ENCODE data around the gene BBS4. TPM values are rescaled to one million over a fixed set of nuclear protein-coding genes. Genes with fewer than 3 reads are reported as not detected.
A peak's percentile ranks its signal among the peaks of the same experiment; 100 is the strongest.
"Not testable (repeated sequence)": the region's sequence is repeated elsewhere in the genome, so short reads cannot be mapped to it uniquely, and the experiment has no call there.

Gene BBS4, protein sequence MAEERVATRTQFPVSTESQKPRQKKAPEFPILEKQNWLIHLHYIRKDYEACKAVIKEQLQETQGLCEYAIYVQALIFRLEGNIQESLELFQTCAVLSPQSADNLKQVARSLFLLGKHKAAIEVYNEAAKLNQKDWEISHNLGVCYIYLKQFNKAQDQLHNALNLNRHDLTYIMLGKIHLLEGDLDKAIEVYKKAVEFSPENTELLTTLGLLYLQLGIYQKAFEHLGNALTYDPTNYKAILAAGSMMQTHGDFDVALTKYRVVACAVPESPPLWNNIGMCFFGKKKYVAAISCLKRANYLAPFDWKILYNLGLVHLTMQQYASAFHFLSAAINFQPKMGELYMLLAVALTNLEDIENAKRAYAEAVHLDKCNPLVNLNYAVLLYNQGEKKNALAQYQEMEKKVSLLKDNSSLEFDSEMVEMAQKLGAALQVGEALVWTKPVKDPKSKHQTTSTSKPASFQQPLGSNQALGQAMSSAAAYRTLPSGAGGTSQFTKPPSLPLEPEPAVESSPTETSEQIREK
- 15.7 TPM for total RNA-seq
- 20.7 TPM for polyA plus RNA-seq
- long read RNA-seq, donor 1: 0 reads
- long read RNA-seq, donor 2: 0 reads
- long read RNA-seq, donor 3, partial matches to known transcripts: 0 of 3 reads
- long read RNA-seq, donor 3, other reads (novel, unspliced or antisense): 0 of 3 reads
- long read RNA-seq, donor 4, partial matches to known transcripts: 0 of 1 reads
- long read RNA-seq, donor 4, other reads (novel, unspliced or antisense): 0 of 1 reads
- long read RNA-seq, donor 5, partial matches to known transcripts: 159 of 164 reads
- long read RNA-seq, donor 5, other reads (novel, unspliced or antisense): 0 of 164 reads
- long read RNA-seq, donor 6, partial matches to known transcripts: 6 of 10 reads
- long read RNA-seq, donor 6, other reads (novel, unspliced or antisense): 0 of 10 reads
- long read RNA-seq, donor 7, partial matches to known transcripts: 0 of 4 reads
- long read RNA-seq, donor 7, other reads (novel, unspliced or antisense): 0 of 4 reads
- long read RNA-seq, donor 8, partial matches to known transcripts: 0 of 2 reads
- long read RNA-seq, donor 8, other reads (novel, unspliced or antisense): 0 of 2 reads
- long read RNA-seq, donor 9, partial matches to known transcripts: 0 of 5 reads
- long read RNA-seq, donor 9, other reads (novel, unspliced or antisense): 0 of 5 reads
- long read RNA-seq, donor 10: 0 reads

DNA sequence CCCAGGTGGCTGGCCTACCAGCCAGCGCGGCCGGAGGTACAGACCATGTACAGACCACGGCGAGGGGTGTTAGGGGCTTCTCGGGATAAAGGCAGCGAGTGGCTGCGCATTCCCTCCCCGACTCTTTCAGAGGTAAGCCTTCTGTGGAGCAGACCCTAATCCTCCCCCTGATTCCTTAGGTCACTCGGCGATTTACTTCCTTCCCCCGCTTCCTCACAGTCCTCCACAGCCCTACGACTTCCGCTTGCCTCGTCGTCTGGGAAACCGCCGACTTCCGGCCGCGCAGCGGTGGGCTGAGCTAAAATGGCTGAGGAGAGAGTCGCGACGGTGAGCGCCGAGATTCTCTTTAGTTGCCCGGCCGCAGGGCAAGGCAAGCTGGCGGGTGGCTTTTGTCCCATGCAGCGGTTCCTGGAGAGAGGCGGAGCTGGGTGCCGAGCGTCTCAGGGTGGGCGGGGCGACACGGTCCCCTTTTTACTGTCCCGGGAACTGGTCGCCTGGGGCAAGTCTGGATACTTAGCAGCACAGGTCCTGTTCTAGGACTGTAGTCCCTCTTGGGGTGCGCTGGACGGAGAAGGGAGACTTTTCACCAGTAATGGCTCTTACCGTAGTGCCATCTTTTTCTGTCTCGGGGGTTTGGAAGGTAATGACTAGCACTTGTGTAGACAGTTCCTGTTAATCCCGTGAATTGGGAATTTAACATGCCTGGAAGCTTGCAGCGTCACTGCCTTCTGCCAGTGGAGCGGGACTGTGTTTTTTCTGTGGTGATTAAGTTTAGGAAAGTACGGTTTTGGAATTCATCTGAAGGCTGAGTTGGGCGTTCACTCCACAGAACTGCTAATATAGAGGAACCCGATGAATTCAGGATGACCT is at the start of gene BBS4, which contains the start of gene HIGD2B:
BBS4 (plus strand) TSS at position 283 of the 870 bp plus-strand sequence; CDS start at position 304, 21 bp downstream.
HIGD2B (minus strand) TSS at position 258 of the 870 bp plus-strand sequence. CDS start 9,808 bp downstream, outside the sequence.
- Histone ChIP-seq H3K36me3 (ENCODE audit: control insufficient read depth in 2 of 2, insufficient read depth in 2 of 2, low read length in 1 of 2) (no peaks in the 10 kb centered on the region), H3K9me3 (ENCODE audit: control insufficient read depth in 2 of 2, insufficient read depth in 1 of 2, low read length in 1 of 2) (no peaks in the 10 kb centered on the region), H3K27ac (ENCODE audit: low read depth in 1 of 2, low read length in 1 of 2) (peak within 1 kb of the TSS; percentile 79 to 92), H3K27me3 (ENCODE audit: control insufficient read depth in 2 of 2, insufficient read depth in 1 of 2, low read length in 1 of 2) (no peaks in the 10 kb centered on the region), H3K4me1 (ENCODE audit: control insufficient read depth in 2 of 2, insufficient read depth in 2 of 2, low read length in 2 of 2) (peaks cover 0 to 7% of the 10 kb centered on the region in 2 donors), H3K4me3 (ENCODE audit: low read length in 2 of 2) (peak within 1 kb of the TSS; percentile 74 to 77)
- under 1% methylated on average over 49 of the region's 49 CpGs for WGBS
- peak; percentile 70 to 91 (median 79) for DNase-seq (ENCODE audit: low read depth in 6 of 9, low spot score in 9 of 9)

GRCh38 chr15:72636519-72637282 is 49.3 kb upstream of the BBS4 start:
- not testable (repeated sequence) for H3K27ac ChIP-seq (ENCODE audit: low read depth in 1 of 2, low read length in 1 of 2); H3K4me1 ChIP-seq (ENCODE audit: control insufficient read depth in 2 of 2, insufficient read depth in 2 of 2, low read length in 2 of 2); H3K9me3 ChIP-seq (ENCODE audit: control insufficient read depth in 2 of 2, insufficient read depth in 1 of 2, low read length in 1 of 2); H3K36me3 ChIP-seq (ENCODE audit: control insufficient read depth in 2 of 2, insufficient read depth in 2 of 2, low read length in 1 of 2); H3K27me3 ChIP-seq (ENCODE audit: control insufficient read depth in 2 of 2, insufficient read depth in 1 of 2, low read length in 1 of 2)
- DNase-seq (ENCODE audit: low read depth in 6 of 9, low spot score in 9 of 9): peak in 8 of 9 donors; percentile 13 to 72 (median 32)
- H3K4me3 ChIP-seq (ENCODE audit: low read length in 2 of 2): peak overlapping the region; percentile 25 to 44
- 3% methylated on average over 25 of the region's 43 CpGs for WGBS

DNA sequence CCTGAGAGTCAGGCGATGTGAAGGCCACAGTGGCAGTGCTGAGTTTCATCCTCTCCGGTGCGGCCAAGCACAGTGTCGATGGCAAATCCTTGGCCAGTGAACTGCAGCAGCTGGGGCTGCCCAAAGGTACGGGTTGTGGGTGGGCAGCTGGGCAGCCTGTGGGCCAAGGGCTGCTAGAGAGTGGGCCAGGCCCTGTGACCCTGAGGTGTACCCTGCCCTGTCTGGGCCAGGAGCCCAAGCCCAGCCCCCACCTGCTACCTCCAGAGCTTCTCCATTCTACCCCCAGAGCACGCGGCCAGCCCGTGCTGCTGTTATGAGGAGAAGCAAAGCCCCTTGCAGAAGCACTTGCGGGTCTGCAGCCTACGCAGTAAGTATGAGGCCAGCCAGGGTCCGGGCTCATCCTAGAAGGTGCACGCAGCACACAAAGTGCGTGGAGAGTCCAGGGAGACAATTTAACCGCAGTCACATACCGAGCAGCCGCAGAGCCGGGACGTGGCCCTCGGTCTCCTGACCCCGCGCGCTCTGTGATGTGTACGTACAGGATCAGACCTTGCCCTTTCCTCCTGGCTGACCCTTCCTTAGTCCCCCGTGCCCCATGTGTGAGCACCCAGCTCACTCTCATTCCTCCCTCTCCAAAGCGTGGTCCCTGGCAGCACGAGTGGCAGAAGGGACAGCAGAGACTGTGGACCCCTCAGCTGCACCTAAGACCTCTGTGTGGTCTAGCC is 46.1 kb upstream of the BBS4 start:
- not testable (repeated sequence) for H3K9me3 ChIP-seq (ENCODE audit: control insufficient read depth in 2 of 2, insufficient read depth in 1 of 2, low read length in 1 of 2); H3K27ac ChIP-seq (ENCODE audit: low read depth in 1 of 2, low read length in 1 of 2); H3K27me3 ChIP-seq (ENCODE audit: control insufficient read depth in 2 of 2, insufficient read depth in 1 of 2, low read length in 1 of 2); H3K4me3 ChIP-seq (ENCODE audit: low read length in 2 of 2); H3K36me3 ChIP-seq (ENCODE audit: control insufficient read depth in 2 of 2, insufficient read depth in 2 of 2, low read length in 1 of 2); H3K4me1 ChIP-seq (ENCODE audit: control insufficient read depth in 2 of 2, insufficient read depth in 2 of 2, low read length in 2 of 2); DNase-seq (ENCODE audit: low read depth in 6 of 9, low spot score in 9 of 9)
- no CpG with 5 or more reads among the region's 26 CpGs for WGBS

- not testable (repeated sequence) for DNase-seq (ENCODE audit: low read depth in 6 of 9, low spot score in 9 of 9); H3K27me3 ChIP-seq (ENCODE audit: control insufficient read depth in 2 of 2, insufficient read depth in 1 of 2, low read length in 1 of 2); H3K36me3 ChIP-seq (ENCODE audit: control insufficient read depth in 2 of 2, insufficient read depth in 2 of 2, low read length in 1 of 2); H3K4me3 ChIP-seq (ENCODE audit: low read length in 2 of 2); H3K9me3 ChIP-seq (ENCODE audit: control insufficient read depth in 2 of 2, insufficient read depth in 1 of 2, low read length in 1 of 2); H3K4me1 ChIP-seq (ENCODE audit: control insufficient read depth in 2 of 2, insufficient read depth in 2 of 2, low read length in 2 of 2); H3K27ac ChIP-seq (ENCODE audit: low read depth in 1 of 2, low read length in 1 of 2)
- WGBS: no CpG with 5 or more reads among the region's 2 CpGs
Observed at GRCh38 chr15:72642271-72642670, 43.7 kb upstream of the BBS4 start.

GRCh38 chr15:72648631-72649253 is 37.3 kb upstream of the BBS4 start:
- H3K4me3 ChIP-seq (ENCODE audit: low read length in 2 of 2); H3K27ac ChIP-seq (ENCODE audit: low read depth in 1 of 2, low read length in 1 of 2); H3K27me3 ChIP-seq (ENCODE audit: control insufficient read depth in 2 of 2, insufficient read depth in 1 of 2, low read length in 1 of 2); H3K36me3 ChIP-seq (ENCODE audit: control insufficient read depth in 2 of 2, insufficient read depth in 2 of 2, low read length in 1 of 2); H3K9me3 ChIP-seq (ENCODE audit: control insufficient read depth in 2 of 2, insufficient read depth in 1 of 2, low read length in 1 of 2); DNase-seq (ENCODE audit: low read depth in 6 of 9, low spot score in 9 of 9); H3K4me1 ChIP-seq (ENCODE audit: control insufficient read depth in 2 of 2, insufficient read depth in 2 of 2, low read length in 2 of 2): not testable (repeated sequence)
- 90% methylated on average over 8 of the region's 10 CpGs for WGBS

GRCh38 chr15:72654397-72654796 is 31.6 kb upstream of the BBS4 start, which contains the start of gene GOLGA6B:
Gene GOLGA6B (plus strand): TSS chr15:72654697. CDS start chr15:72654738, 41 bp downstream.
- H3K27me3 ChIP-seq (ENCODE audit: control insufficient read depth in 2 of 2, insufficient read depth in 1 of 2, low read length in 1 of 2); H3K9me3 ChIP-seq (ENCODE audit: control insufficient read depth in 2 of 2, insufficient read depth in 1 of 2, low read length in 1 of 2); H3K4me1 ChIP-seq (ENCODE audit: control insufficient read depth in 2 of 2, insufficient read depth in 2 of 2, low read length in 2 of 2); H3K27ac ChIP-seq (ENCODE audit: low read depth in 1 of 2, low read length in 1 of 2); H3K4me3 ChIP-seq (ENCODE audit: low read length in 2 of 2); DNase-seq (ENCODE audit: low read depth in 6 of 9, low spot score in 9 of 9); H3K36me3 ChIP-seq (ENCODE audit: control insufficient read depth in 2 of 2, insufficient read depth in 2 of 2, low read length in 1 of 2): not testable (repeated sequence)
- no CpG with 5 or more reads among the region's 7 CpGs for WGBS

- not testable (repeated sequence) for H3K27me3 ChIP-seq (ENCODE audit: control insufficient read depth in 2 of 2, insufficient read depth in 1 of 2, low read length in 1 of 2); H3K36me3 ChIP-seq (ENCODE audit: control insufficient read depth in 2 of 2, insufficient read depth in 2 of 2, low read length in 1 of 2); H3K27ac ChIP-seq (ENCODE audit: low read depth in 1 of 2, low read length in 1 of 2); H3K4me3 ChIP-seq (ENCODE audit: low read length in 2 of 2); H3K4me1 ChIP-seq (ENCODE audit: control insufficient read depth in 2 of 2, insufficient read depth in 2 of 2, low read length in 2 of 2); DNase-seq (ENCODE audit: low read depth in 6 of 9, low spot score in 9 of 9); H3K9me3 ChIP-seq (ENCODE audit: control insufficient read depth in 2 of 2, insufficient read depth in 1 of 2, low read length in 1 of 2)
- no CpG with 5 or more reads among the region's 3 CpGs for WGBS
Observed at GRCh38 chr15:72656014-72656413, 30.0 kb upstream of the BBS4 start.

Data from thymus (tissue), 14 donors.